ENCODE results near the gene INPP4A. TPM values are rescaled to one million over a fixed set of nuclear protein-coding genes. Genes with fewer than 3 reads are reported as not detected.

The INPP4A gene
- total RNA-seq, 2 donors from 2014 or later: 10.9 to 12.2 TPM

DNA sequence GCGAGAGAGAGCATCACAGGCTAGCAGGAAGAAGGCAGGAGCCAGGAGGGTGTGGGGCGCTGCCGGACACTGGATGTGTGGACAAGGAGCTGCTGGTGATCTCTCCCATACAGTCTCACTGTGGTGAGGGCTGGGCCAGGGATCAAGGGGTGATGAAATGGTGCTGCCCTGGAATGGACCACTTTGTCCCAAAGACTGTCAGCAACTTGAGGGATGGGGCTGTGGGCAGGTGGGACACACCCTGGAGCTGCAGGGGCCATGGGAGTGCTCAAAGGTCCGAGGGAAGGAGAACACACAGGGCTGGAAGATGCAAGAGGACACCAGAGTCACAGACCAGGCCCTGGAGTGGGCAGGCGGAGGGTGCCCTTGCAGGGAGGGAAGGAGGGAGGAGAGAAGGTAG is 125.7 kb downstream of the INPP4A start:
- TF ChIP-seq CTCF (IDR thresholded peaks at IDR 0.05): no peak
- no peak for TF ChIP-seq POLR2A (IDR thresholded peaks at IDR 0.05)
- Histone ChIP-seq H3K27ac (no peak overlapping the region), H3K9me3 (no peaks in the 10 kb centered on the region), H3K36me3 (replicated peaks in 1 of 2; ENCODE audit: insufficient read depth in 1 of 2, low read depth in 2 of 2) (no peaks in the 10 kb centered on the region), H3K4me3 (no peak overlapping the region), H3K4me1 (no peaks in the 10 kb centered on the region), H3K27me3 (no peaks in the 10 kb centered on the region)
- no peak for DNase-seq
- WGBS, 2 donors: 80 to 92% methylated on average over 5 of the region's 5 CpGs
- no peak for ATAC-seq
- intact Hi-C loops (cut with DNase I): no loop called here

GRCh38 chr2:98571121-98571701 is 126.6 kb downstream of the INPP4A start:
- Histone ChIP-seq H3K27me3 (no peaks in the 10 kb centered on the region), H3K9me3 (no peaks in the 10 kb centered on the region), H3K4me3 (no peak overlapping the region), H3K36me3 (replicated peaks in 1 of 2; ENCODE audit: insufficient read depth in 1 of 2, low read depth in 2 of 2) (no peaks in the 10 kb centered on the region), H3K27ac (no peak overlapping the region), H3K4me1 (no peaks in the 10 kb centered on the region)
- ATAC-seq (no peak), DNase-seq (no peak)
- WGBS, 2 donors: 89 to 97% methylated on average over 7 to 13 of the region's 13 CpGs
- TF ChIP-seq POLR2A (IDR thresholded peaks at IDR 0.05) (no peak), CTCF (IDR thresholded peaks at IDR 0.05) (no peak)
- intact Hi-C loops (cut with DNase I): no loop called here

- TF ChIP-seq CTCF (IDR thresholded peaks at IDR 0.05) (no peak), POLR2A (IDR thresholded peaks at IDR 0.05) (no peak)
- ATAC-seq: no peak
- Histone ChIP-seq H3K27ac (no peak overlapping the region), H3K36me3 (replicated peaks in 1 of 2; ENCODE audit: insufficient read depth in 1 of 2, low read depth in 2 of 2) (no peaks in the 10 kb centered on the region), H3K9me3 (no peaks in the 10 kb centered on the region), H3K27me3 (no peaks in the 10 kb centered on the region), H3K4me1 (no peaks in the 10 kb centered on the region), H3K4me3 (no peak overlapping the region)
- DNase-seq: no peak
- intact Hi-C loops (cut with DNase I): no loop called here
- WGBS, 2 donors: 84 to 85% methylated on average over 9 of the region's 9 CpGs
Measured at GRCh38 chr2:98571796-98572195, 127.1 kb downstream of the INPP4A start.

DNA sequence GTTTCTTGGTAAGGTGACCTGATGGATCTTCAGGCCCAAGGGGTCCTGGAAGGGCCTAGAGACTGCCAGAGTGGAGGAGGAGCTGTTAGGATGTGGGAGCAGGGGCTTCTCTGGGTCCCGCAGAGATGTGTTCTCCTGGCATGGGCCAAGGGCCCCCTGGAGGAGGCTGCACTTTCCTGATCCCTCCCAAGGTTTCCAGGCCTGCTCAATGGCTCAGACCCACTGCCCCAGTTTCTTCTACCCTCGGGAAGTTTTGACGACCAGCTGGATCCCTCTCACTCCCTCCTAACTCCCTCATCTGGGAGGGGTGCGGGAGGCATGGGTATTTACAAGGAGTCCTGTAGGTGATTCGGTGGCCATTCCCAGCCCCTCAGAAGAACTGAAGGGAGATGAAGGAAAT is 127.6 kb downstream of the INPP4A start:
- TF ChIP-seq CTCF (IDR thresholded peaks at IDR 0.05): no peak
- TF ChIP-seq POLR2A (IDR thresholded peaks at IDR 0.05): no peak
- no peaks in the 10 kb centered on the region for H3K9me3 ChIP-seq
- H3K27me3 ChIP-seq: no peaks in the 10 kb centered on the region
- no peak for ATAC-seq
- intact Hi-C loops (cut with DNase I): no loop called here
- no peaks in the 10 kb centered on the region for H3K4me1 ChIP-seq
- no peak overlapping the region for H3K27ac ChIP-seq
- WGBS, 2 donors: 71 to 77% methylated on average over 4 to 5 of the region's 5 CpGs
- H3K36me3 ChIP-seq (replicated peaks in 1 of 2; ENCODE audit: insufficient read depth in 1 of 2, low read depth in 2 of 2): no peaks in the 10 kb centered on the region
- no peak overlapping the region for H3K4me3 ChIP-seq
- DNase-seq: no peak

DNA sequence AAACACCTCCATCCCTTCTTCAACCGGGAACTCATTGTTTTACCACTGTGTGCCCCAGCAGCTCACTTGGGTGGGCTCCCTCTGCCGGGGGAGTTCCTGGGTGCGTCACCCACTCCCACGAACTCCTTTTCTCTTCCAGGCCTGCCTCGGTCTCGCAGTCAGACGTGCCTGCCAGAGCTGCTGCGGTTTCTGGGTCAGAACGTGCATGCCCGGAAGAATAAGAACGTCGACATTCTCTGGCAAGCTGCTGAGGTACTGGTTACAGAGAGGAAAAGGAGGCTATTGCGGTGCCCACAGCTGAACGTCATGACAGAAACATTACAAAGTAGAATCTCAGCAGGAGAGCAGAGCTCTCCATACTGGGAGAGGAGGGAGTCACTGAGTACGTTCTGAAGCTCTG is 128.0 kb downstream of the INPP4A start:
- no peaks in the 10 kb centered on the region for H3K4me1 ChIP-seq
- intact Hi-C loops (cut with DNase I): no loop called here
- no peaks in the 10 kb centered on the region for H3K9me3 ChIP-seq
- H3K27ac ChIP-seq: no peak overlapping the region
- H3K27me3 ChIP-seq: no peaks in the 10 kb centered on the region
- no peak for ATAC-seq
- whole genome bisulfite sequencing, 2 donors: 90 to 91% methylated on average over 15 of the region's 15 CpGs
- no peak for DNase-seq
- no peak overlapping the region for H3K4me3 ChIP-seq
- no peaks in the 10 kb centered on the region for H3K36me3 ChIP-seq (replicated peaks in 1 of 2; ENCODE audit: insufficient read depth in 1 of 2, low read depth in 2 of 2)
- TF ChIP-seq CTCF (IDR thresholded peaks at IDR 0.05) (no peak), POLR2A (IDR thresholded peaks at IDR 0.05) (no peak)
